Measurements from ENCODE around the gene SLC1A4.
"Not testable (repeated sequence)": the region's sequence is repeated elsewhere in the genome, so short reads cannot be mapped to it uniquely, and the experiment has no call there.

Gene SLC1A4

DNA sequence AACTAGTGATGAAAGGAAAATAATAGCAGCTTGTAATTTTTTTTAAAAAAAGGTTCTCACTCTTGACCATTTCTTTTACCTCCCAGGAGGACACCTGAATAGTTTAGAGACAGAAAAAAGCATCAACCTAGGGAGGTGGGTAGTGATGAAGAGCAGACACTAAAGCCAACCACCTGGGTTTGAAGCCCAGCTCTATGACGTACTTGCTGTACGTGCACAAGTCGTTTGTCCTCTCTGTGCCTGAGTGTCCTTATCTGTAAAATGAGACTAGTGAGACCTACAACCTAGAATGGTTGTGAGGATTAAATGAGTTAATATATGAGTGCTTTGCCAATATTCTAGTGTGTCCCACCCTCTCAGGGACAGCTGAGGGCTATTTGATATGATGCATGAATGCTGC lies 5.8 kb downstream of the SLC1A4 start:
- DNase-seq: no peak

DNA sequence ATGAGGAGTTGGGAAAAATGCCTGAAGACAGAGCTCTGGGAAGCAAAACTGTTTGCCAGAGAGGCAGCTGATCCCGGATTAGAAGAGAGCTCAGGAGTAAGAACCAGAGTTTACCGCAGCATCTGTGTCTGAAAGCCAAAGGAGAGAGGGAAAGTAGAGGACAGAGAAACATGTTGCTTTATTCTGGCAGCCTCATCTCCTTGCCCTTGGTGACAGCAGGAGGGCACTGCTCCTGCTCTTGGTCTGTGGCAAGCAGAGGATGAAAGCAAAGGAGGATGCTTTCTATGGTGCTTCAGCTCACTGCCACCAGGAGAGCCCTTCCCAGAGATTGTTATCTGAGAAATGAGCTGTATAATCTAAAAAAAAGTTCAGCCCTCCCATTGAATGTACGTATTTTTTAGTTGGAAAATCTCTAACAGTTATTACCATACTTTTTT lies 7.7 kb downstream of the SLC1A4 start:
- no peak for DNase-seq

DNA sequence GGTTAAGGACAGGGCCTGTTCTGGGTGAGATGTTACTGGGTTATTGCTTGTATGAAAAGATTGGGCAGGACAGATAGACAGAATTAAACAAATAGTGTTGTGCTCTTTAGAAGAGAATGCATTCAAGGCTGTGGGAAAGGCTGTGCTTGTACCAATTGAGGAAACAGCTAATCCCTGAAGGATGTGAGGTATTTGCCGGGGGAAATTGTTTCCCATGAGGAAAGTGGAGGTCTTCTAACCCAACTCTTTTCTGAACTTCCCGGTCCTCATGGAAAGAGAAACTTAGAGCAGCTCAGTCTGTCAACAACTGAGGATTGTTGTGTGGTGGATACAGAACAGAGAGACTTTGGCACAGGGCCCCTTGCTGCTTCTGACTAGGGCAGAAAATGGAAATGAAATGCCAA lies 9.5 kb downstream of the SLC1A4 start:
- no peak for DNase-seq

DNA sequence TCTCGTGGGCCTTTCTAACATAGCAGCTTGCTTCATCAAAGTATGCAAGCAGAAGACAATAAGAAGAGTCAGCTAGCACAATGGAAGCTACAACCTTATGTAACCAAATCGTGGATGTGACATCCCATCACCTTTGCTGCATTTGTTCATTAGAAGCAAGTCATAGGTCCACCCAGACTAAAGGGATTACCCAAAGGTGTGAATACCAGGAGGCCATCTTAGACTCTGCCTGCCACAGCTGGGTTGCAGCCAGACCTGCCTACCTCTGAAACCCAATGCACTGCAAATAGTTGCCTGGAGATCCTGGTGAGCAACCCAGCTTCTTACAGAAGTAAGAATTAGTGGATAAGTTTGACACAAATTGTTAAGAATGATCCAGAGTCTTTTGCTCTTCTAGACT lies 10.6 kb downstream of the SLC1A4 start:
- DNase-seq: no peak

DNA sequence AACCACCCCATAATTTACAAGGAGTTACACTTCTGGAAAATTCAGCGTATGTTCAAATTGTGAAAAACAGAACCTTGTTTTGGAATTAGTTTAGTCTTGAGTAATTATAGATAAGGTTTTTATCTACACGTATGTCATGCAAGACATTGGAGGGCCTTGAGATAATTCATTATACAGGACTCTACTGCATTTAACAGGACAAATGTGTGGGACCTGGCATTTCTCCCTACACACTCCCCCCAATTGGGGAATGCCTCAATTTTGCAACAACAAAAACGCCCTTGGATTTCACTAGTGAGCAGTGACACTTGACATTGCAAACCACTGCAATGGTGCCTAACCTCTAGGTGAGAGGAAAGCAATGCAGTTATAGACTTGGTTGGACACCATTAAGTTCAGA lies 11.4 kb downstream of the SLC1A4 start:
- DNase-seq: no peak

DNA sequence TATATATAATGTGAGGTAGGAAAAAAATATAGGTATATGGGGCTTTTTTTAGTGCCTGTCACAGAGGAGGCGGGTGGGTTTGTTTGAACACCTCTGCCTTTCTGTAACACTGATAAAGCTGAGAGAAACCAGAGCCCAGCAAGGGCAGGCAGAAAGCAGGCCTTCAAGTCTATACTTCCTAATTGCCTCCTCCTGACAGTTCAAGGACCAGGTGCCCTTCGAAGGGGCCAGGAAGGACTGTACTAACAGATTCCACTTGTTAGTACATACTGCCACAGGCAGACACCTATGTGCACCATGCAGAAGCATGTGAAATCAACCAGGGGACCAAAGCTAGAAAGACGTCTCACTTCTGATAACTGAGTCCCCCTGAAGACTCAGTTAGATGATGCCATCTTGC lies 13.8 kb downstream of the SLC1A4 start:
- DNase-seq: no peak

DNA sequence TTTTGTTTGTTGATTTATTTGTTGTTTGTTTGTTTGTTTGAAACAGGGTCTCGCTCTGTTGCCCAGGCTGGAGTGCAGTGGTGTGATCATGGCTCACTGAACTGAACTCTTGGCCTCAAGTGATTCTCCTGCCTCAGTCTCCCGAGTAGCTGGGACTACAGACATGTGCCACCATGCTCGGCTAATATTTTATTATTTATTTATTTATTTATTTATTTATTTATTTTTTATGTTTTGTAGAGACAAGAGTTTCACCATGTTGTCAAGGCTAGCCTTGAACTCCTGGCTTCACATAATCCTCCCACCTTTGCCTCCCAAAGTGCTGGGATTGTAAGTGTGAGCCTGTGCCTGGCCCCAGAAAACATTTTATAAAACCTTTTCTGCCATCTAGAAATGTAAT lies 15.0 kb downstream of the SLC1A4 start:
- DNase-seq: not testable (repeated sequence)

DNA sequence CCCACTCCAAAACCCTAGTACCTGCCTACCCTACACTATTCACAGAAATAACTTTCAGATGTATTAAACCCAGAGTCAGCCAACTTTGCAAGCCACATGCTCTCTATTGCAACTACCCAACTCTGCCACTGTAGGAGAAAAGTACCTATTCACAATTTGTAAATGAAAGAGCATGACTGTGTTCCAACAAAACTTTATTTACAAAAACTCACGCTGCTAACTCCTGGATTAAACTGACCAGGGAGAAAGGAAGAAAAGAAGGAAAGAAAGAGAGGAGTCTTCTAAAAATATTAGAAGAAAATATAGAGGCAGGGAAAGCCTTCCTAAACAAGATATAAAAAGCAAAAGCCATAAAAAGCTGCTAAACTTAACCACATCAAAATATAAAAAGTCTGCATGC lies 24.6 kb downstream of the SLC1A4 start:
- no peak for DNase-seq

DNA sequence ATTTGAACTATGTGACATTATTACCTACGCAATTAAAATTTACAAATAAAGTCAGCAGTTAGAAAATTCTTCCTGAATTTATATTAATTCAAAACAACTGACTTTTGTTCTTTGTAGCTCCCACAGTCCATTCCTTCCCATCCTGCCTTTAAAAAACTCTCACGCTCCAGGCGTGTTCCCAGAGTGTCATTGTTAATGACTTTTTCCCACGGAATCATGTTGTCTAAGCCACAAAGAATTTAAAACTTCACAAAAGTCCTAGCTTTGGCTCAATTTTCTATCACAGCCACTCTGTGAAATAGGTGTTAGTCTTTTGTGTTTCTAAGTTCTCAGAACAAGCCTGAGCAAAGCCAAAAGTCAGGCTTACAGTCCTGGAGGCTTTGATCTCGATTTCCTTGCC lies 26.5 kb downstream of the SLC1A4 start:
- DNase-seq: no peak

DNA sequence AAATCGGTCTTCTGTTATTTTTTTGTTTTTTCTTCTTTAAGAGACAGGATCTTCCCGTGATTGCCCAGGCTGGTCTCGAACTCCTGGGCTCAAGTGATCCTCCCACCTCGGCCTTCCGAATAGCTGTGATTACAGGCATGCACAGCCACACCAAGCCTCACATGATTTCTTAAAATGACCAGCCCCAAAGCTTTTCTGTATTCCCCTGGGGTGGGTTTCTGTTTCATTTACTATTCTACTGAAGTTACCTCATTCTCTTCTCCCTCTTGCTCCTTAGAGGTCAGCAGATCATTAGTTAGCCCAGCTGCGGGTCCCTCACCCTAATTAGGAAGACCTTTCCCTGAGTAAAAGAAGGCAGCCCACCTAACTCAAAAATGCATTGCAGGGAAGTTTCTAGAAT lies 27.6 kb downstream of the SLC1A4 start:
- no peak for DNase-seq

DNA sequence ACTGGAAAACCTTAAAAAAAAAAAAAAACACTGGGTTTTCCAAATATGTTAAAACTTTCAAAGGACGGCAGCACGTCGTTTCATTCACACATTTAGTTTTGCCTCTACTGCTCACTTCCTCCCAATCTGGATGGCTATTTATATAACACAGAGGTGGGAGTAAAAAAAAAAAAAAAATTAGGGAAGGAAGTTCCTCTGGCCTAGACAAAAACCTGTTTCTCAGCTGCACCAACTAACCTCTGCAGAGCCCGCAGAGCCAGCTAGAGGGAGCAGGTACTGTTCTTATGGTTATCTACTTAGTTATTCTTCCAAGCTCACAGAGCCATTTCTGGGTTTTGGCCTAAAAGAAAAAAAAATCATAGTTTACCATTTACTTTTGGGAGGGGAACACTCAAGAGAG lies 28.1 kb downstream of the SLC1A4 start:
- no peak for DNase-seq

DNA sequence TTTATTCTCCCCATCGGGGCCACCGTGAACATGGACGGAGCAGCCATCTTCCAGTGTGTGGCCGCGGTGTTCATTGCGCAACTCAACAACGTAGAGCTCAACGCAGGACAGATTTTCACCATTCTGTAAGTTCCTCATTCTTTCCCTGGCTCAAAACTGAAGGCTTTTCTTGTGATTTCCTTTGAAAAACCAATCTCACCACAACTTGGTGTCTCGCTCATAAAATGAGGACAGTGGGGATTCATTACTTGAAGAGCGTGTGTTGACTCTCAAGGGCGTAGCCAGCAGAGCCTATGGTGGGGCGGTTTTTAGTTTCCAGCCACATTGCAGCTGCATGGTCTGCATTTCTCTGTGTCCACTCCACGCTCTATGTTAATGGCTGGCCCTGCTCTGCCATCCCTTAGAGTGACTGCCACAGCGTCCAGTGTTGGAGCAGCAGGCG lies 29.0 kb downstream of the SLC1A4 start:
- DNase-seq: no peak

DNA sequence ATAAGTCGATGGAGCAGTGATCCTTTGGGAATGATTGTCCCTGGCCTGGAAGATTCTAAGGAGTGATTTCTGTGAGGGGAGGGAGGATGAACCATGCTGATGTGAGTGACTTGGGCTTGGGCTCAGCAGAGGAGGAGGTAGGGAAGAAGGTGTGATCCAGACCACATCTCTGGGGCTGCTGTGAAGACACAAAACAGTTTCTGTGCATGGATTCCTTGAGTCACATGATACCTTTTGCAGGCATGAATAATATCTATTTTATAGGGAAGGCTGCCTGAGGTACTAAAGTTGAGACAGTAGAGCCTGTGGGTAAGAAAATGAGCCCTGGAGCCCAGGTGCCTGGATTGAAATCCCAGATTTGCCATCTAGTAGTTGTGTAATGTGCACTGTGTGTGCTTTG lies 29.8 kb downstream of the SLC1A4 start:
- DNase-seq: no peak

DNA sequence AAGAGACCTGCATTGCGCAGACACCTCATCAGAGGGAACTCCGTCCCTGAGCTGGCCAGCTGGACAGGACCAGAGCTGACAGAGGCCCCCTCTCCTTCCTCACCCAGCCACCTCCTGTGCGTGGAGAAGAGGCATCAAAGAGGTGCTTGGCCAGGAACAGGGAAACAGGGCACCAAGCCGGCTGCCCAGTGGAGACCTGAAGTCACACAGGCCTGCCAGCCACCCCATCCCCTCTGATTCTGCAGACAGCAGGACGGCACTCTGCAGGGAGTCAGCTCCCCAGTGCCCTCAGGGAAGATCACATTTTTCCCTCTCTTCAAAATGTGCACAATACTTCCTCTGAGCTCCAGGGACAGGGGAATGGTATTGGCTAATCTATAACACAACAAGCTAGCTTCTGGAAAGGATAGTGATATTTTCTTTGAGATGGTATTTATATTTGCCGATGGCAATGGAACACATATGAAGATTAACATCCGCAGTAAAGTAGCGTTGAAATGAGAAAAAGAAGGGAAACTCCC lies 30.5 kb downstream of the SLC1A4 start:
- DNase-seq: no peak

DNA sequence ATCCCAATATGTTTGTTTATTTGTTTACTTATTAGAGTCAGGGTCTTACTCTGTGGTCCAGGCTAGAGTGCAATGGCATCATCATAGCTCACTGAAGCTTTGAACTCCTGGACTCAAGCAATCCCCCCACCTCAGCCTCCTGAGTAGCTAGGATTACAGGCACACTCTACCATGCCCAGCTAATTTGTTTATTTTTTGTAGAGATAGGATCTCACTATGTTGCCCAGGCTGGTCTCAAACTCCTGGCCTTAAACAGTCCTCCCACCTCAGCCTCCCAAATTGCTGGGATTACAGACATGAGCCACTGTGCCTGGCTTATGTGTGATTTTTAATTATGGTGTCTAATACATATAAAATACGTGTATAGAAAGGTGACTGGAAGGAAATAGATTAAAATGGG lies 31.1 kb downstream of the SLC1A4 start:
- DNase-seq: not testable (repeated sequence)

DNA sequence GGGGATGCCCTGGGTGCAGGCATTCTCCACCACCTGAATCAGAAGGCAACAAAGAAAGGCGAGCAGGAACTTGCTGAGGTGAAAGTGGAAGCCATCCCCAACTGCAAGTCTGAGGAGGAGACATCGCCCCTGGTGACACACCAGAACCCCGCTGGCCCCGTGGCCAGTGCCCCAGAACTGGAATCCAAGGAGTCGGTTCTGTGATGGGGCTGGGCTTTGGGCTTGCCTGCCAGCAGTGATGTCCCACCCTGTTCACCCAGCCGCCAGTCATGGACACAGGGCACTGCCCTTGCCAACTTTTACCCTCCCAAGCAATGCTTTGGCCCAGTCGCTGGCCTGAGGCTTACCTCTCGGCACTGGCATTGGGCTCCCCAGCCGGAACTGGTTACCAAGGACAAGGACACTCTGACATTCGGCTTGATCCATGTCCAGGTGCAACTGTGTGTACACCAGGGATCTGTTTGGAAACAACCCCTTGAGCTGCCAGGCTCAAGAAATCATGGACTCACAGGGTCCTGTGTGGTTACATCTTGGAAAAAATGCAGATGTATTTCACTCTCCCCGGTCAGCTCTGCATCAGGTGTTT lies 31.8 kb downstream of the SLC1A4 start:
- no peak for DNase-seq

DNA sequence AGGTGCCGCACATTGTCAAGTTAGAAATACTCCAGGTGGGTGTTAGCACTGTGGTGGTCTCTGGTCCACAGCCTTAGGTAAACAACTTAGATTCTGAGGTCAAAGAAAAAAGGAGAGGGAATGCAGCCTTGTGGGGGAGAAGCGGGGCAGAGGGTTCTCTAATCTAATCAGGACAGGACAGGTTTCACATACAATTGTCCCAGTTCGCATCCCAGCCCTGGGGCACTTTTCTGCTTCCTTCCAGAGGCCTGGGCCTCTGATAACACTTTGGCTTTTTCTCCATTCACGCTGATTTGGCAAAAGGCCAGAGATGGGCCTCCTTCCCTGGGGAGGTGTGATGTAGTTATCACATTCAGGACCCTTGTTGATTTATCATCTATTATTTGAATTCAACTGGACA lies 32.5 kb downstream of the SLC1A4 start:
- no peak for DNase-seq

DNA sequence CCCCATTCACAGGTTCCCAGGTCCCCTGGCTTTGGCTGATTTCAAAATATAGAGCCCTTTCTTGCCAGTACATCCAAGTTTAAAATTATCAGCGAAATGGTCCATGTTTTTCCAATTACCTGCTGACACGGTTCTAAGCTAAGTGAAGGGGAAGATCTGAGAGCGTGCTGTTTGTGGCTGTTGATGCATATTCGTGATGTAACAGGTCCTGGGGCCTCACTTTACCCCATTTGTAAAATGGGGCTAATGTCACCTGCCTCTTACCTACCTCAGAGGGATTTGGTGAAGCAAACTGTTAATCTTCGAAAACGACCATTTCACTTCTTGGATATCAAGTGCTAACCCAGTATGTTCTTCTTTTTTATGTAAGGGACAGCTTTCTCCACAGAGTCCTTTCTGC lies 33.0 kb downstream of the SLC1A4 start:
- no peak for DNase-seq

DNA sequence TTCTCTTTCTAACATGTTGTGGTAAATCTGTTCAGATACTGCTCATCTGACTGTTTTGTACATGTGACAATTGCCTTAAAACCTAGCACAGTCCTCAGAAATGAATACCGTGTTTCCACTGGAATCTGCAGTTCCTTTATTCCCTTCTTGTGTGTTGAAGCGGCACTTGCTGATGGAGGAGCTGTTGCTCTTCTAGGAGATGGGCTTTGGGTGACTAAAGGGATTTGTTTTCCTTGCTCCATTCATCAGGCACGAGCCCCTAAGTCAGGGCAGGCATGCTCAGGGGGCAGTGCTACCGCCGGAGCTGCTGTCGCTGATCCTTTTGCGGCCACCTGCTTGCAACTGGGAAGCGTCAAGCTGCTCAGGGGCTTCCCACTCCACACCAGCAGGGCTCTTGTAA lies 34.5 kb downstream of the SLC1A4 start:
- DNase-seq: no peak

DNA sequence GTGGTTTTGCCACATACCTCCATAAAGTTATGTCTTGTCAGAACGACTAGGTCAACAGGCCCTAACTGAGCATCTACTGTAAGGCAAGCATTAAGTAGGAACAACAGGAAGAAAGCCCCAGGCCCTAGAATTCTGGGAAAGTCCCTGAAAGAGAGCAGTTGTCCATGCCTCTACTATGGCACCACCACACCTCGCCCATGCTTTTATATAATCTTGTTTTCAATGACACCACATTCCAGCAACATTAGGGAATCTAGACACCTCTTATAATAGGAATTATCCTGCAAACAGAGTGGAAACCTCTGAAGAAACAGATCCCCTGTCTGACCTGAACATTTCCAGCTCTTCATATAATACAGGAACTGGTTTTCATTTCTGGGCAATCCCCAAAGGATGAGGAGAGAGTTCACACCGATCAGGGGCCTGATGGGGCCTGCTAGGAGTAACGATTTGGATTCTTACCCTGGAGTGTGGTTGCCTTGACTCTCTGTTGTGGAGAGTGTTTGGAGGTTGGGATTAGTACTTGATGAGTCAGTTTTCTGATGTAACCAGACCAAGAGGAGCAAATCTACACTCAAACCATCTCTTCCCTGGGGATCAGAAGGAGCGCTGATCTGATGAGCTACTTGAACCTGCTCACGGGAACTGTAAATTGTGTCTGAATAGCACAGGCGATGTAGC lies 35.1 kb downstream of the SLC1A4 start:
- DNase-seq: no peak

DNA sequence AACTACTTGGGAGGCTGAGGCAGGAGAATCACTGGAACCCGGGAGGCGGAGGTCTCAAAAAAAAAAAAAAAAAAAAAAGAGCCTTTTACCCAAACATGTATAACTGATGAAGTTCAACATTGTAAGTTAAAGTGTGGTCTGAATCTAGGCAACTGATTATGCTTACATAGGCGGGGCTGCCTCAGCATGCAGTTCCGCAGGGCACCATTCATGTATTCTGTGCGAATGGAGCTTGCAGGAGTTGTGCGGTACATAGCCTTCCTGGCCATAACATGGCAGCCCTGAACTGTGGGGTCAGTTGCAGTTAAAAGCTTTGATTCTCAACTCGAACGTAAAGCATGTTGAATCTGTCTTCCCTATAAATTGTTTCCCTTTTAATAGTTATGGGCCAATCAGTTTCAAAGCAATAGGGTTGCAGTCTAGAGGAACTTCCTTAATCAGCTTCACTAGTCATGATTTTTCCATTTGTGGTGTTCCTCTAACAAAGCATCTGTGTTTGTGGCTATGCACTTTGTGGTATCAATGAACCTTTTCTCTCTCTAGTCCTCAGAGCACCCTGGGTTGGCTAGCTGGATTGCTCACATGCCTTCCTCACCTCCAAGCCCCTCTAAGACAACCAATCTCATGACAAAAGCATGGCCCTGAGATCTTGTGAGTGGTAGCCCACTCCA lies 36.4 kb downstream of the SLC1A4 start:
- no peak for DNase-seq

DNA sequence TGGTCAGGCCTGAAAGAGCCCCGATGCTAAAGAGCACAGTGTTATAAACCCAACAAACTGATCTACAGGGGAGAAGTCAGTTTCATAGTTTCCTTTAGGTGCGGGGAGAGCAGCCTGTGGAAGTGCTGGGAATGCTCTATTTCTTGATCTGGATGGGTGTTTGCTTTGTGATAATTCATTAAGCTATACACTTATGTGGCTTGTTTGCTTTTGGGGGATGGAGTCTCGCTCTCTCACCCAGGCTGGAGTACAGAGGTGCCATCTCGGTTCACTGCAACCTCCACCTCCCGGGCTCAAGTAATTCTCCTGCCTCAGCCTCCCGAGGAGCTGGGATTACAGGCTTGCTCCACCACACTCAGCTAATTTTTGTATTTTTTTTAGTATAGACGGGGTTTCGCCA lies 37.0 kb downstream of the SLC1A4 start:
- DNase-seq: no peak

DNA sequence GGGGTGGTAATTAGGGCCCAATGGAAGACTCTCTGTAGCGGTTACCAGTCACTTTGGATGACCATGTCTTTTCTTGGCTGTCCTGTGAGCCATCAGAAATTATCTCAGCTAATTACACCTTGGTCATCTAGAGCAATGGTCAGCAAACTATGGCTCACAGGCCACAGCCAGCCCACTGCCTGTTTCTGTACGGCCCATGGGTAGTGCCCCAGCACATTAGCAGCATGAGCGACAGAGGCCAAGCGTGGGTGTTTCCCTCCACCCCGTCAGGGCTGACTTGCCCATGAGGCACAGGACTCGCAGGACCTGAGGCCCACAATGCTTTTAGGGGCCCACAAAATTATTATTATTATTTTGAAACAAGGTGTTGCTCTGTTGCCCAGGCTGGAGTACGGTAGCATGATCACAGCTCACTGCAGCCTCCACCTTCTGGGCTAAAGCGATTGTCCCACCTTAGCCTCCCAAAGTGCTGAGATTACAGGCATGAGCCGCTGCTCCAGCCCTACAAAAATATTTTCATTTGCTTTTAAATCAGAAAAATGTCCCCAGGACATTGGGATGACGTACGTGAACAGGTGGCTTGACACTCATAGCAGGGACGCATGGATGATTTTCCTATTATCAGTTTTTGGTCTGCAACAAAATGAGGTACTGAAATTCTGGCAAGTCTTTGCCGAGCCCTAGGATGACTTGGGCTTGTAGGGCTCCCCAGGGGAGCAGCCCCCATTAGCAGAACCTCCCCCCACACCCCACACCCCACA lies 37.7 kb downstream of the SLC1A4 start:
- DNase-seq: no peak

Measured in stimulated activated CD4-positive, alpha-beta T cell treated with anti-CD3 and anti-CD28 coated beads, Interleukin-4, amount 100 ng/mL, for 4 hours (primary cell).